ENCODE measurements around the gene OR12D2.
"Not testable (repeated sequence)": the region's sequence is repeated elsewhere in the genome, so short reads cannot be mapped to it uniquely, and the experiment has no call there.

GRCh38 chr6:29444031-29444430 lies 48.6 kb downstream of the OR12D2 start:
- TF ChIP-seq, protein P1, sequence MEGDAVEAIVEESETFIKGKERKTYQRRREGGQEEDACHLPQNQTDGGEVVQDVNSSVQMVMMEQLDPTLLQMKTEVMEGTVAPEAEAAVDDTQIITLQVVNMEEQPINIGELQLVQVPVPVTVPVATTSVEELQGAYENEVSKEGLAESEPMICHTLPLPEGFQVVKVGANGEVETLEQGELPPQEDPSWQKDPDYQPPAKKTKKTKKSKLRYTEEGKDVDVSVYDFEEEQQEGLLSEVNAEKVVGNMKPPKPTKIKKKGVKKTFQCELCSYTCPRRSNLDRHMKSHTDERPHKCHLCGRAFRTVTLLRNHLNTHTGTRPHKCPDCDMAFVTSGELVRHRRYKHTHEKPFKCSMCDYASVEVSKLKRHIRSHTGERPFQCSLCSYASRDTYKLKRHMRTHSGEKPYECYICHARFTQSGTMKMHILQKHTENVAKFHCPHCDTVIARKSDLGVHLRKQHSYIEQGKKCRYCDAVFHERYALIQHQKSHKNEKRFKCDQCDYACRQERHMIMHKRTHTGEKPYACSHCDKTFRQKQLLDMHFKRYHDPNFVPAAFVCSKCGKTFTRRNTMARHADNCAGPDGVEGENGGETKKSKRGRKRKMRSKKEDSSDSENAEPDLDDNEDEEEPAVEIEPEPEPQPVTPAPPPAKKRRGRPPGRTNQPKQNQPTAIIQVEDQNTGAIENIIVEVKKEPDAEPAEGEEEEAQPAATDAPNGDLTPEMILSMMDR (IDR thresholded peaks at IDR 0.05) = not testable (repeated sequence)
- not testable (repeated sequence) for TF ChIP-seq POLR2A (IDR thresholded peaks at IDR 0.05)

Measured in body of pancreas (tissue), 4 donors.